Measurements from ENCODE around the gene TBC1D23.

DNA sequence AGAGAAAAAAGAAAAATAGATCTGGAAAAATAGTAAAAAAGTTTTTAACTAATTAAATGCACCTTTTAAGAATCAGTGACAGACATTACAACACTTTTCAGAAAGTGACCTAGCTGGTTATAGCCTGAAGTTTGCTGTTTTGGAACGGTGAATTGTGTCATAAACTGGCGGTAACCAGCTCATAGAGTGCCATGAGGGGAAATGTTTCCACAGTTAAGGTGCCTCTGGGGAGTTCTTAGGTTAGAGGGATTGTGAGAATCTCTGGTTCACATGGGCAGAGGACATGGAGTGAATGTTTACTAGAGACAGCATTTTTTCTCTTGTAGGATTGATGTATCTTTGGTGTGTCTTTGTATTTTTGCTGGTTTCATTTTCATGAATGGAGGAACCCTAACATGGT, 2.8 kb downstream of the TBC1D23 start:
- TF ChIP-seq MNT (conservative IDR thresholded peaks at IDR 0.05) (no peak), MAFK (IDR thresholded peaks at IDR 0.05; ENCODE audit: low read length) (no peak), TEAD4 (IDR thresholded peaks at IDR 0.05; ENCODE audit: low read length) (no peak), TEAD4 (CRISPR knock-in tag; IDR thresholded peaks at IDR 0.05; ENCODE audit: borderline replicate concordance) (no peak), CTCF (IDR thresholded peaks at IDR 0.05 in 2 of 3, conservative IDR thresholded peaks at IDR 0.05 in 1 of 3; ENCODE audit: insufficient read depth in 2 of 3, low read depth in 1 of 3, low read length in 3 of 3) (no peak), JUND (IDR thresholded peaks at IDR 0.05; ENCODE audit: borderline replicate concordance, low read depth, low read length) (no peak), JUND (tag; IDR thresholded peaks at IDR 0.05; ENCODE audit: borderline replicate concordance, low read depth, low read length) (no peak), SIN3A (IDR thresholded peaks at IDR 0.05; ENCODE audit: borderline replicate concordance in 2 of 2, control insufficient read depth in 1 of 2, low read depth in 2 of 2, low read length in 2 of 2) (no peak), EHMT2 (IDR thresholded peaks at IDR 0.05) (no peak), RBM25 (IDR thresholded peaks at IDR 0.05; ENCODE audit: low read depth, low read length, severe bottlenecking) (no peak), POLR2AphosphoS2 (IDR thresholded peaks at IDR 0.05; ENCODE audit: low read length) (no peak), GTF2F1 (IDR thresholded peaks at IDR 0.05; ENCODE audit: low read depth, low read length) (no peak), MLLT1 (IDR thresholded peaks at IDR 0.05) (no peak)

Measured in K562 (cell line).